Uterus (tissue), 4 donors: Measurements from ENCODE around the gene IRF1. TPM values are rescaled to one million over a fixed set of nuclear protein-coding genes. Genes with fewer than 3 reads are reported as not detected.

Source experiments
- DNase-seq, 2 donors: peaks; one replicate each; pipeline ENCODE4 v3.0.0-alpha.2; 2019 to 2020
- H3K27ac ChIP-seq, 2 donors: fragments of 200-600 bp; sonication (generic); 1 replicate in 1 of 2; 2 replicates in 1 of 2; pipeline ENCODE4 v1.5.1; 2016 to 2018
- H3K27me3 ChIP-seq, 2 donors: fragments of 200-600 bp; sonication (generic); one replicate each; pipeline ENCODE4 v1.5.1; 2018 to 2019; ENCODE audit warnings: control low read depth in 1 of 2
- H3K36me3 ChIP-seq, 2 donors: fragments of 200-600 bp; sonication (generic); one replicate each; pipeline ENCODE4 v1.5.1; 2019; ENCODE audit warnings: control low read depth in 1 of 2
- H3K4me1 ChIP-seq, 2 donors: fragments of 200-600 bp; sonication (generic); one replicate each; pipeline ENCODE4 v1.5.1; 2018 to 2019; ENCODE audit warnings: control low read depth in 1 of 2
- H3K4me3 ChIP-seq, 2 donors: fragments of 200-600 bp; sonication (generic); 1 replicate in 1 of 2; 2 replicates in 1 of 2; pipeline ENCODE4 v1.5.1; 2018 to 2019; ENCODE audit warnings: mild to moderate bottlenecking in 1 of 2
- H3K9me3 ChIP-seq, 2 donors: fragments of 200-600 bp; sonication (generic); one replicate each; pipeline ENCODE4 v1.5.1; 2019; ENCODE audit warnings: control low read depth in 1 of 2
- CTCF ChIP-seq, 4 experiments: fragments of 200-600 bp in 2 of 4; fragments of 450-650 bp in 2 of 4; sonication (generic) in 2 of 4; IDR thresholded peaks; one replicate each; pipeline ENCODE4 v1.5.1; 2016 to 2019; ENCODE audit warnings: antibody characterized with exemption in 4 of 4, mild to moderate bottlenecking in 2 of 4, moderate library complexity in 1 of 4
- POLR2A ChIP-seq, 2 donors: fragments of 450-650 bp; IDR thresholded peaks; one replicate each; pipeline ENCODE4 v1.6.1; 2016; ENCODE audit warnings: antibody characterized with exemption in 2 of 2, mild to moderate bottlenecking in 1 of 2, moderate library complexity in 1 of 2
- intact Hi-C: fragments of 100-400 bp; cut with DNase I; formaldehyde crosslinking; loops from one replicate; pipeline ENCODE4 v1.15.1; 2023; ENCODE audit warnings: low total_unique reads
- total RNA-seq, 4 donors: library from RNA; depleted of rRNA in 3 of 4; stranded (reverse); fragments of >200 nt in 3 of 4; gene quantifications; one replicate each; pipeline versions ENCODE4 v1.1.0 to v1.2.4, GENCODE V29; 2014 to 2023
- donor health status: DM: yes; HTN: yes; CAD: no.

Gene IRF1
- total RNA-seq, 4 donors from 2014 or later, result 3.8 to 110 (median 25.7) TPM

GRCh38 chr5:132483101-132483500 lies 7.5 kb downstream of the IRF1 start:
- DNase-seq, result peak; percentile 3 to 8
- H3K36me3 ChIP-seq, result no peaks in the 10 kb centered on the region

GRCh38 chr5:132481596-132482211 lies 8.9 kb downstream of the IRF1 start:
- Histone ChIP-seq H3K9me3 (no peaks in the 10 kb centered on the region), H3K4me1 (no peaks in the 10 kb centered on the region), H3K4me3 (no peak overlapping the region), H3K27ac (no peak overlapping the region), H3K36me3 (no peaks in the 10 kb centered on the region), H3K27me3 (no peaks in the 10 kb centered on the region)
- no peak for DNase-seq
- TF ChIP-seq CTCF (IDR thresholded peaks at IDR 0.05), result no peak
- TF ChIP-seq POLR2A (IDR thresholded peaks at IDR 0.05), result no peak
- intact Hi-C loops, result no loop called here

More at GRCh38 chr5:132483101-132483500, 7.5 kb downstream of the IRF1 start:
- H3K27me3 ChIP-seq, result no peaks in the 10 kb centered on the region
- H3K4me1 ChIP-seq, result no peaks in the 10 kb centered on the region
- TF ChIP-seq CTCF (IDR thresholded peaks at IDR 0.05) (no peak), POLR2A (IDR thresholded peaks at IDR 0.05) (no peak)
- intact Hi-C loops, result no loop called here
- no peaks in the 10 kb centered on the region for H3K9me3 ChIP-seq
- H3K4me3 ChIP-seq, result no peak overlapping the region
- H3K27ac ChIP-seq, result no peak overlapping the region

- no peak for DNase-seq
- Histone ChIP-seq H3K27ac (no peak overlapping the region), H3K36me3 (no peaks in the 10 kb centered on the region), H3K4me3 (no peak overlapping the region), H3K4me1 (no peaks in the 10 kb centered on the region), H3K9me3 (no peaks in the 10 kb centered on the region), H3K27me3 (no peaks in the 10 kb centered on the region)
- intact Hi-C loops, result no loop called here
- TF ChIP-seq POLR2A (IDR thresholded peaks at IDR 0.05), result no peak
- TF ChIP-seq CTCF (IDR thresholded peaks at IDR 0.05), result no peak
Measured at GRCh38 chr5:132480893-132481595, 9.5 kb downstream of the IRF1 start.

GRCh38 chr5:132480546-132480892 lies 10.1 kb downstream of the IRF1 start:
- no peak for TF ChIP-seq POLR2A (IDR thresholded peaks at IDR 0.05)
- no peak for TF ChIP-seq CTCF (IDR thresholded peaks at IDR 0.05)
- Histone ChIP-seq H3K9me3 (no peaks in the 10 kb centered on the region), H3K27ac (no peak overlapping the region), H3K27me3 (no peaks in the 10 kb centered on the region), H3K4me1 (no peaks in the 10 kb centered on the region), H3K36me3 (no peaks in the 10 kb centered on the region), H3K4me3 (no peak overlapping the region)
- intact Hi-C loops, result no loop called here
- no peak for DNase-seq

- H3K9me3 ChIP-seq, result no peaks in the 10 kb centered on the region
- DNase-seq, result no peak
- no peak for TF ChIP-seq CTCF (IDR thresholded peaks at IDR 0.05)
- no peak for TF ChIP-seq POLR2A (IDR thresholded peaks at IDR 0.05)
- no peak overlapping the region for H3K4me3 ChIP-seq
- H3K4me1 ChIP-seq, result no peaks in the 10 kb centered on the region
- no peaks in the 10 kb centered on the region for H3K27me3 ChIP-seq
- no peaks in the 10 kb centered on the region for H3K36me3 ChIP-seq
- no peak overlapping the region for H3K27ac ChIP-seq
- intact Hi-C loops, result no loop called here
Measured at GRCh38 chr5:132480042-132480441, 10.5 kb downstream of the IRF1 start.
